GM12878 (cell line): Measurements from ENCODE around the gene NRG2. TPM values are rescaled to one million over a fixed set of nuclear protein-coding genes. Genes with fewer than 3 reads are reported as not detected.

ENCODE experiments used
- ATAC-seq: fragments of 200-7000 bp; cut with Tn5 transposase; 3 replicates; pipeline ENCODE4 v1.9.1; 2020; ENCODE audit warnings: mild to moderate bottlenecking, moderate library complexity
- BruUV-seq: library from RNA; stranded (reverse); fragments of 400-500 nt; replicated peaks from 2 replicates; lab custom pipeline; 2021; lab: Mats Ljungman, UMichigan
- CTCF ChIA-PET: fragments of 300-600 bp; sonication (Branson Sonifier 250); formaldehyde crosslinking; extraction: SDS; loops from one replicate; lab custom pipeline; 2021; ENCODE audit warnings: inconsistent platforms; lab: Yijun Ruan, JAX
- POLR2A ChIA-PET: fragments of 350-600 bp; formaldehyde crosslinking; extraction: SDS; loops from one replicate; lab custom pipeline; 2021; ENCODE audit warnings: inconsistent platforms; lab: Charles Lee
- RAD21 ChIA-PET: fragments of 300-600 bp; sonication (Branson Sonifier 250); formaldehyde crosslinking; loops from one replicate; lab custom pipeline; 2023; ENCODE audit warnings: antibody characterized with exemption; ENCODE audit not compliant: unreplicated experiment; lab: Charles Lee
- SMC1A ChIA-PET: fragments of 300-600 bp; sonication (Branson Sonifier 250); formaldehyde crosslinking; loops from one replicate; lab custom pipeline; 2023; ENCODE audit not compliant: unreplicated experiment, uncharacterized antibody; lab: Charles Lee
- DNase-seq: peaks from one replicate; pipeline ENCODE4 v3.0.0-alpha.2; 2011; ENCODE audit warnings: low read depth, low spot score
- FAIRE-seq: peaks from 3 replicates; lab custom pipeline; 2011; peaks lifted over from hg19 to GRCh38; lab: Jason Lieb, UNC
- H2AFZ ChIP-seq: 2 replicates; pipeline ENCODE4 v1.6.0; 2011; ENCODE audit warnings: low read depth, low read length, control low read depth; ENCODE audit not compliant: control insufficient read depth
- H3K27ac ChIP-seq: 2 replicates; pipeline ENCODE4 v1.5.1; 2011; ENCODE audit warnings: control low read depth; ENCODE audit not compliant: control insufficient read depth, insufficient read depth
- H3K27me3 ChIP-seq, 2 experiments: replicated peaks in 1 of 2; 2 replicates each; pipeline versions ENCODE4 v1.6.0 to v1.6.1; 2011; ENCODE audit warnings: low read length in 1 of 2; ENCODE audit not compliant: control insufficient read depth in 2 of 2, insufficient read depth in 2 of 2
- H3K36me3 ChIP-seq, 2 experiments: 2 replicates each; pipeline ENCODE4 v1.5.1; 2011; ENCODE audit warnings: low read length in 1 of 2; ENCODE audit not compliant: control insufficient read depth in 2 of 2, insufficient read depth in 2 of 2
- H3K4me1 ChIP-seq: 2 replicates; pipeline ENCODE4 v1.6.1; 2011; ENCODE audit warnings: mild to moderate bottlenecking, low read length, moderate library complexity, mixed read lengths; ENCODE audit not compliant: control insufficient read depth, insufficient read depth
- H3K4me2 ChIP-seq: 2 replicates; pipeline ENCODE4 v1.6.0; 2011; ENCODE audit warnings: control low read depth; ENCODE audit not compliant: control insufficient read depth, insufficient read depth
- H3K4me3 ChIP-seq: fragments of 200-600 bp; sonication (generic); 2 replicates; pipeline ENCODE4 v1.5.1; 2016
- H3K79me2 ChIP-seq: 2 replicates; pipeline ENCODE4 v1.6.0; 2011; ENCODE audit warnings: low read length; ENCODE audit not compliant: control insufficient read depth, insufficient read depth
- H3K9ac ChIP-seq: 2 replicates; pipeline ENCODE4 v1.8.0; 2011; ENCODE audit warnings: low read length, control low read depth, mixed read lengths; ENCODE audit not compliant: control insufficient read depth, insufficient read depth
- H3K9me3 ChIP-seq: replicated peaks from 3 replicates; pipeline ENCODE4 v1.5.1; 2011; ENCODE audit warnings: mild to moderate bottlenecking, low read length; ENCODE audit not compliant: control insufficient read depth, insufficient read depth
- H4K20me1 ChIP-seq: 2 replicates; pipeline ENCODE4 v1.6.0; 2011; ENCODE audit not compliant: control insufficient read depth, insufficient read depth
- BRCA1 ChIP-seq: IDR thresholded peaks from 2 replicates; pipeline ENCODE4 v1.6.1; 2011; ENCODE audit warnings: low read depth, low read length, improper control_type of control experiment
- CBX5 ChIP-seq: sonication (generic); IDR thresholded peaks from 2 replicates; pipeline ENCODE4 v1.6.1; 2016; ENCODE audit warnings: low read depth, moderate library complexity, mild to moderate bottlenecking, inconsistent platforms
- KDM1A ChIP-seq: fragments of 200-600 bp; sonication (generic); IDR thresholded peaks from 2 replicates; pipeline ENCODE4 v1.6.1; 2016; ENCODE audit warnings: borderline replicate concordance
- PBX3 ChIP-seq: IDR thresholded peaks from 2 replicates; pipeline ENCODE4 v1.6.1; 2011; ENCODE audit warnings: mild to moderate bottlenecking, low read depth, low read length, moderate library complexity; ENCODE audit not compliant: insufficient replicate concordance
- PKNOX1 ChIP-seq: fragments of 450-650 bp; IDR thresholded peaks from 2 replicates; pipeline ENCODE4 v1.6.1; 2016; ENCODE audit warnings: mild to moderate bottlenecking
- REST ChIP-seq: IDR thresholded peaks from 2 replicates; pipeline ENCODE4 v1.6.1; 2012; ENCODE audit warnings: mild to moderate bottlenecking, low read depth, low read length
- RFX5 ChIP-seq: IDR thresholded peaks from 2 replicates; pipeline ENCODE4 v1.6.1; 2011; ENCODE audit warnings: low read depth, low read length, improper control_type of control experiment
- SRF ChIP-seq, 2 experiments: IDR thresholded peaks; 2 replicates each; pipeline ENCODE4 v1.6.1; 2011; ENCODE audit warnings: low read depth in 2 of 2, low read length in 2 of 2, mild to moderate bottlenecking in 1 of 2, moderate library complexity in 1 of 2
- ZNF207 ChIP-seq: fragments of 450-650 bp; IDR thresholded peaks from 2 replicates; pipeline ENCODE4 v1.6.1; 2014; ENCODE audit warnings: antibody characterized with exemption, mild to moderate bottlenecking, borderline replicate concordance
- WGBS: methylation state at CpG from one replicate; pipeline ENCODE4 v1.1.6; 2016; ENCODE audit warnings: low lambda C conversion rate; ENCODE audit not compliant: insufficient replicate concordance, insufficient coverage; ENCODE audit errors: missing lambda C conversion rate; 5-methylcytosine and 5-hydroxymethylcytosine counted together
- in situ Hi-C: fragments of 300-500 bp; cut with MboI; formaldehyde crosslinking; loops from 9 replicates; pipeline ENCODE4 v1.14.3; 2018; ENCODE audit warnings: mixed read lengths
- intact Hi-C: fragments of 100-400 bp; cut with micrococcal nuclease; formaldehyde crosslinking; loops from one replicate; pipeline ENCODE4 v1.14.2; 2022; ENCODE audit not compliant: unreplicated experiment
- polyA plus RNA-seq, 11 experiments: library from polyadenylated mRNA; depleted of rRNA in 4 of 11; unstranded in 6 of 11; stranded (reverse) in 5 of 11; fragments of >200 nt; fragmentation: Nextera tagmentation in 4 of 11; fragmentation: Illumina TruSeq in 1 of 11; extraction: Ambion mirVana in 4 of 11; extraction: Trizol in 1 of 11; gene quantifications; 1 replicate in 1 of 11; 2 replicates in 10 of 11; pipeline versions ENCODE4 v1.2.1 to v1.2.3, GENCODE V29; 2011 to 2016; ENCODE audit warnings: inconsistent platforms in 2 of 11, missing spikeins in 2 of 11, low read depth in 1 of 11
- total RNA-seq, 4 experiments: library from RNA; depleted of rRNA in 3 of 4; stranded (reverse); fragments of >200 nt in 3 of 4; fragmentation: Illumina TruSeq in 1 of 4; extraction: Trizol in 1 of 4; gene quantifications; 2 replicates each; pipeline versions ENCODE4 v1.2.1 to v1.2.3, GENCODE V29; 2013 to 2021

NRG2 gene
- total and polyA plus RNA-seq, 10 of the 15 experiments (the other 5 are each of a cell fraction or from before 2014, with no cell fraction given) = 0.10 to 21.7 (median 9.6) TPM

- ChIA-PET RAD21 (interaction anchor here (0.6 to 3.3 kb wide), 5 partner anchors 9 to 192 kb away, joined by 3 to 25 read pairs (median 4); no protein-coding TSS in a partner anchor), POLR2A (interaction anchor here (0.6 kb wide), 1 partner anchor 11 kb away, joined by 3 read pairs; no protein-coding TSS in a partner anchor), SMC1A (interaction anchor here (0.6 to 4.4 kb wide), 3 partner anchors 9 to 492 kb away, joined by 3 to 42 read pairs (median 3); no protein-coding TSS in a partner anchor), CTCF (interaction anchor here (1.0 to 9.0 kb wide), 3 partner anchors 9 to 192 kb away, joined by 3 to 107 read pairs (median 6); no protein-coding TSS in a partner anchor)
- FAIRE-seq = no peak
- Histone ChIP-seq H3K4me2 (no peak overlapping the region), H3K79me2 (no peaks in the 10 kb centered on the region), H3K4me3 (no peak overlapping the region), H3K9ac (no peak overlapping the region), H3K27ac (no peak overlapping the region), H2AFZ (no peak overlapping the region), H3K4me1 (no peaks in the 10 kb centered on the region), H3K9me3 (no peaks in the 10 kb centered on the region), H3K27me3 (no peaks in the 10 kb centered on the region), H3K36me3 (peaks cover 0 to 2% of the 10 kb centered on the region in 2 experiments; a peak in 2 of 4 replicates), H4K20me1 (no peaks in the 10 kb centered on the region)
- BruUV-seq = no TSS peak
- intact Hi-C loops = no loop called here
- in situ Hi-C loops = no loop called here
- 49% methylated on average over 3 of the region's 3 CpGs for WGBS
- TF ChIP-seq PBX3 (no peak), REST (no peak), PKNOX1 (no peak), CBX5 (no peak), SRF (IDR thresholded peaks at IDR 0.05; ENCODE audit: low read depth in 2 of 2, low read length in 2 of 2) (no peak), KDM1A (no peak), ZNF207 (no peak), RFX5 (no peak), BRCA1 (no peak)
- DNase-seq = no peak
- ATAC-seq = no peak
Observed at GRCh38 chr5:139979518-139979917, 63.6 kb downstream of the NRG2 start.
